GM18520 (cell line): Measurements from ENCODE around the gene SEMA5B.

Source experiments
- ATAC-seq: cut with Tn5 transposase; IDR thresholded peaks from one replicate; pipeline ENCODE4 v1.9.1; 2021; ENCODE audit not compliant: unreplicated experiment

The SEMA5B gene

DNA sequence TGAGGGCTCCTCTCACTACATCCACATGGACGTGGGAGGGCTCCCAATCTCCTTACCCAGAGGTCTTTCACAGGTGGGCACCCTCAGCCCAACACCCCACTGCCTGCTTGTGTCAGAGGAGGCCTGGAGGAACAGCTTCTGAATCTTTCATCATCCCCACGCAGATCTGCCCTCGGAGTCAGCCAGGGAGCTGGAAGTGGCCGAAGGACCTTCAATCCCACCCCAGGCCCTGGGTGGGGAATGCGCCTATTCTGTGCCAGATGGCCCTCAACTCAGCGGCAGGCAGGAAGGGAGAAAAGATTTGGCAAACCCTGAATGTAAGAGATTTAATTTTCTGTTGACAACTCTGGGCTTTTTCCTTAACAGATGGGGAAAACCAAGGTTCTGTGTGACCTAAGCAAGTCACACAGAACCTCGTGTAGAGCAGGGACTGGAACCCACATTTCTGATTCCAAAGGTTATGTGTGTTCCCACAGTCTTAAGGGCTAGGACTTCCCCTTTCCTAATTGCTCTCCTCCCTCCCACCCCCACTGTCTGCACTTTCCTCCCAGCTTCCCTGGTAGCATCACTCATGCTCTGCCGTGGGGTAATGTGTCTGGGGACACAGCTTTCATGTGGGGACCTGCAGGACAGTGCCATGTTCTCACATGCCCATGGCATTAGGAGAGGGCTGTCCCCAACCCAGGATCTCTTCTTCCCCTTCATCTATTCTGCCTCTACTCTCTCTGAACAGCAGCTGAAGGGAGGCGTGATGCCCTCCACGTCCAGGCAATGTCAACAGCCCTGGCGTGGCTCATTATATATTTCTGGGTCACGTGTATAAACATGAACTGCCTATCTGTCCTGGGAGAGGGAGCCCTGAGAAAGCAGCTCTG is 98.1 kb downstream of the SEMA5B start:
- no peak for ATAC-seq

DNA sequence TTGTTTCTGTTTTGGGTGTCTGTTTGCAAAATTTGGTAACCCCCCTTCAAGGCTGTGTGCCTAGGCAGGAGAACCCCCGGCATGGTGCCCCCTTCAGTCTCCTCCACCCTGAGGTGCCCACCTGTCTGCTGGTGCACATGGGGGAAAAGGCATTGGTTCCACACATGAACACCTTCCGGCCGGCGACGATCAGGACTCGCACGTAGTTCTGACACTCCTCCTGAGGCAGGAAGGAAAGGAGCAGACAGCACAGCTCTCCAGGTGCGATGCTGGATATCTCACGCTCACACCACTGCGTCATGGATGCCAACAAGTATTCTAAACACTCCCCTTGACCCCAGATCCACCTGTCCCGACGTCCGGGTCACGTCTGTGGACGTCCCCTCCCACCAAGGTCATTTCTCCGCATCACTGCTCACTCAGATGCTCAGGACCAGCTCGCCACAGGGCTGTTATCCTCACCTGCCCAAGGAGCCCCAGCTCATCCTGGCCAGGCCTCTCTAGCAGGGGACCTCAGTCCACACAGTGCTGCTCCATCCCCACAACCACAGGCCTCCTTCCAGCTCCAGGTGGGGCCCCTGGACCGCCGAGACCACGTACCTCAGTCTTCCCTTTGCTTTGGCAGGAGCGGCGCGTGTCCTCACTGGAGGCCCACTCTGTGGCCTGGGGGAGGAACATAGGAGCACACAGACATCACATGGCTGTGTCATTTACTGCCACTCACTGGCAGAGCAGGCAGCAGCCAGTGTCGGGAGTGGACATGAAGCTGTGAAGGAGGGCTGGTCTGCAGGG is 99.0 kb downstream of the SEMA5B start:
- no peak for ATAC-seq

DNA sequence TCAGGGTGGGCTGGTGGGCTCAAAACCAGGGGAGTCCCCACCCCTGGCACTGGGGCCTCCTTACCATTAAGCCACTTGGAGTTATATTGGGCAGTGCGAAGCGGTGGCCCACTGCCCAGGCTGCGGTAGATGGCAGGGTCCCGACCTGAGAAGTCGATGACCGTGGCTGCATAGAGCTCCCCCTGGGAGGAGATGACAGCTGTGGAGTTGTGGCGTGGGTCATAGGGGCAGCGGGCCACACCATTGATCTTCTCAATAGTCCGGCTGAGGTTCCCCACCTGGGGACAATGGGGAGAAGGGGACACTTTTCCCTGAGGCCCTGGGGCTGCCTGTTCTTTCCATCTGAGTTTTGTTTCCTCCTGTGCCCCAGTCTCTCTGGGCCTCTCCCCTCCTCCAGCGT is 99.8 kb downstream of the SEMA5B start:
- no peak for ATAC-seq

DNA sequence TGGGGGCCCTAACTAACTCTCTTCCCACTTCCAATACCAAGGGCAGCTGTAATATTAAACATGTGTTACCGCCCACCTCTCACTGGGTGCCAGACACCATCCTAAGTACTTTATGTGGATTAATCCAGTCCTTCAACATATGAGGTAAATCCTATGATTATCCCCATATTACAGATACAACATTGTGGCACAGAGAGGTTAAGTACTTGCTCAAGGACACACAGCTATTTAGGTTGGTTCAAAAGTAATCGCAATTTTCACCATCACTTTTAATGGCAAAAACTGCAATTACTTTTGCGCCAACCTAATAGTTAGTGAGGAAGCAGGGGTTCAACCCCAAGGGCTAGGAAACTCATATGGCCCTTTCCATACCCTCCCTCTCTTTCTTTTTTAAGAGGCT is 100.8 kb downstream of the SEMA5B start:
- no peak for ATAC-seq

DNA sequence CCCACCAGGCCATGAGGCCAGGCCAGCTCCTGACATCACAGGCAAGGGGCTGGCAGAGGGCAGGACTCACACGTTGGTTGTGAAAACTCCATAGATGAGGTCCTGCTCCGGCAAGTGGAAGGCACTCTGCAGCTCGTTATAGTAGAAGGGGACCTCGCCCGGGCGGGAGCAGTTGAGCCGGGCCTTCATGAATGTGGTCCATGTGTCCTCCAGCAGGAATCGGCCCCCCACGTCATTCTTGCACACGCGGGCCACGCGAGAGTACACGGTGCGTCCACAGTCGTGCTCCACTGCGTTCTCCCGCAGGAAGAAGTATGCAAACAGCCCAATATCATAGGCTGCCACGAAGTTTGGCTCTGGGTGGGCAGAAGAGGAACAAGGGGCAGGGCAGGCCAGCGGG is 101.2 kb downstream of the SEMA5B start:
- ATAC-seq = no peak

DNA sequence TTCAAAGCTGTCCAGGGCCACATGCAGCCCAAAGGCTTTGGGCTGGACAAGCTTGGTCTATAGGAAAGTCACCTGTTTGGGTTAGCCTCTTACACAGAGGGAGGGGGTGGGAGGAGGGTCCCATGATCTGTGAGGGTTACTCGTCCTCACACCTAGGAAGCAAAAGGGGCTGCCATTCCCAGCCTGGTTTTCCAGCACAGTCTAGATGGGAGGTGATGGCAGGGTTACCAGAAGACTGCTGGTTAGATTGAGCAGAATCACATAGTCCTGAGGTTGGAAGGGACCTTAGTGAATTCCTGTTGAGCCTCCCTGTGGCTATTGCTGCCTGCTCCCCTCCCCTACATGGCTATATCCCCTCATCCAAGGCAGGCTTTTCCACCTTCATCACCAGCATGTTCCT is 101.8 kb downstream of the SEMA5B start:
- ATAC-seq = no peak

DNA sequence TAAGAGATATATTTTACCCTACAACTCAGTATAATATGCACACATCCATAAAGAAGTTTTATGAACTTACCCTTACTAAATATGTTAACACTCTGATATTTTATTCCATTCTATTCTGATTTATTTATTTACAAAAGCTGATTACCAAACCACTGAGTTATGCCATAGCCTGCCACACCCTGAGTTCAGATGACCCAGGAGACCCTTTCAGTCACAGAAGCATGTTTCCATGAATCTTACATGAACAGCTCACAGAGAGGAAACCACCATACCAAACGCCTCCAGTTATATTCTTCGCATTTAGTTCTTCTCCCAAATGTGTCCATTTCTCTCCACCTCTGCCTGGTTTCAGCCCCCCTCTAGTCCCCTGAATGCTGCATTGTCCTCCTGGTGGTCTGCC is 103.5 kb downstream of the SEMA5B start:
- no peak for ATAC-seq

DNA sequence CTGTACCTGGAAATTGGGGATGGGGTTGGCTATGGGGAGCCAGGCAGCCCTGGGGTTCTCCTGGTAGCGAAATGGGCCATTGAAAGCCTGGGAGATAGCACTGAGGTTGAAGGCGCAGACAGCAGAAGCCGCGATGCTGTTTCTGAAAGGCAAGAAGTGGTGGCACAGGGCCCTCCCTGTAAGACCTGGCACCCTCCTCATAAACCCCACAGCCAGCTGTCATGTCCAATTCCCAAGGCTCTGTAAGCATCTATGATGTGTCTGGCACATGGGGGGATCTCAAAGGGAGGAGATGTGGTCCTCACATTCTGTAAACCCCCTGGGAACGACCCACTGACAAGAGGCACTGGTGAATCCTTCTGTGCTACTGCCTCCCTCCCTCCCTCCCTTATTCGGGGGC is 104.0 kb downstream of the SEMA5B start:
- no peak for ATAC-seq

DNA sequence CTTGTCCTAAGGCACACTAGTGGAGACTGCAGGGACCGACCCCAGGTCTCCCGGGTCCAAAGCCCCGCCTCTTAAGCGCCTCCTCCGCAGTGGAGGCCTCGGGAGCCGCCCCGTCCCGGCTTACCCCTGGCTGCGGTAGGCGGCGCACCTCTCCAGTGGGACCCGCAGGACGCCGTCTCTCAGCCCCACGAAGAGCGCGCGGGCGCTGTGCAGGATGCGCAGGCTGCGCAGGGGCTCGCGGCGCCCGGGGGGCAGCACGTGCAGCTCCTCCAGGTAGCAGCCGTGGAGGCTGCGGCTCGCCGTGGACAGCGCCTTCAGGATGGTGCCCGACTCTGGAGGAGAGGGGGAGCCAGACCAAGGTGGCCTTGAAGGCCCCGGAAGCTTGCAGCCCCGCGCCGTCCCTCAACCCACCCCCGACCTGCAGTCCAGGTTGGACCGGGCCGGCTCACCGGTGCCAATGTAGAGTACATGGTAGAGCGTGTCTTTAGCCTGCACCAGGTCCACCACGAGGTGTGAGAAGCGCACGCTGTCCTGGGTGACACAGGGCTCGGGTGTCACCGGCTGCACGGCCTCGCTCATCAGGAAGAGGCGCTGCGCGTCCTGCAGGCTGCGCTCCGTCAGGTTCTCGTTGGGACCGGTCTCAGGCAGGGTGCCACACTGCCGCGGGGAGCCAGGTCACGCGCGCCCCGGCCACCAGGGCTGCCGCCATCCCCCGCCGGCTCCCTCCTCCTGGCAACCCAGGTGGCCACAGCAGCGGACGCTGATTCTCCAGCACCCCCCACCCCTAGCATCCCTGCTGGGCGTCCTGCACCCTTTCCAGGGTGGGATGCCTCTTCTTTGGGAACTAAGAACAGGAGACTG is 105.5 kb downstream of the SEMA5B start:
- ATAC-seq = no peak

DNA sequence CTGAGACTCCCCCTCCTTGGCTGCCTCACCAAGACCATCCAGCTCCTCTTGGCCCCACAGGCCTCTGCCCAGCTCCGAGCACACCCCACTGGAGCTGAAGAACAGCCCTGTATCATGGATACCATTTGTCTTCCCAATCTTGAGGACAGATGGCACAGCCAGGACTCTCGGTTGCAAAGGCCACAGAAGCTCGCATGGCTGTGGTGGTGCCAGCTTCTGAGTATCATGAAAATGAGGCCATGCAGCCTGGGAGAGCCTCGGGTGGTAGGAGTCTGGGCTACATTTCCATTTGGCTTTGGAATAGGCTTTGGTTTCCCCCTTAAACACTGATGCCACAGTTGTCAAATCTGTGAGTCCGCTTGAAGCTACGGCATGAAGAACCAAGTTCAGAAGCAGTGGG is 106.6 kb downstream of the SEMA5B start:
- ATAC-seq = no peak

DNA sequence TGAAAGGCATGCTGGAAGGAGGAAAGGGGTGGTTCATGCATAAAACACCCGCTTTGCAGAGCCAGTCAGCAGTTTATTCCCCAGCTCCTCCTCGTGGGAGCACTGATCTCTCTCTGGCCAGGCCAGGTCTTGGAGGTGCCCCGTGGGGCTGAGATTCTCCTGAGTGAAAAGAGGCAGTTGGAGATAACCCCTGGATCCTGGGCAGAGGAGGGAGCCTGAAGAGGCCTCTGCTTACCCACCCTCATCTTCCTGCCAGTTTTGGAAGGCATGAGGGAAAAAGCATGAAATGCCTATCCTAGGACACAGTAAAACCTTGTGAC is 108.3 kb downstream of the SEMA5B start:
- no peak for ATAC-seq

DNA sequence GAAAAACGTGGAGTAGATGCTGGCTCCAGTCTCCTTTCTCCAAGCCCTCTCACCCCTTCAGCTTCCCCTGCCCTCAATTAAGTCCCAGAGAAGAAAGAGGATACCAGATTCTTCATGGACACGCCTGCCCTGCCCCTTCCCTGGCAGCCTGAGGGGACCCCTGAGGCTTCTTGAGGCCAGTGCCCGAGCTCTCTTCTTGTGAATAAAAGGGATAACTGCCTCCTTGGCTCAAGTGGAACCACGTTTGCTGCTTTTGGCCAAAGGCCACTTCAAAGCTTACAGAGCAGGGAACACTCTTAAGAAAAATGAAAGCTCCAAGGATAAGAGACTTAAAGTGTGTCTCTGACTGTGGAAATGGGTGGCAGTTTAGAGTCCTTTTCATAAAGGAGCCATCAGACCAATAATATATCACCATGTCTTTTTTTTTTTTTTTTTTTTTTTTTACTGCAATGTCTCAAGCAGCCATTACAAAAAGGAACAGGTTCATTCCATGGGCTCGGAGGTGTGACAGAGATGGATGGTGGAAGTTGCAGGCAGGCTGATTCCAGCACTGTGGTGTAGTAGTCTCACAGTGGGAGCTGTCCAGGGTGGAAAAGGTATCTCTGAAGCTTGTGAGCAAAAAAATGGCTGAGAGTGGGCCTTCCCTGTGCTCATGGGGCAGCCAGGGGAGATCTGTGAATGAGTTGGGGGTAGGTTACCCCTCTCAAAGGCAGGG is 108.8 kb downstream of the SEMA5B start:
- no peak for ATAC-seq

DNA sequence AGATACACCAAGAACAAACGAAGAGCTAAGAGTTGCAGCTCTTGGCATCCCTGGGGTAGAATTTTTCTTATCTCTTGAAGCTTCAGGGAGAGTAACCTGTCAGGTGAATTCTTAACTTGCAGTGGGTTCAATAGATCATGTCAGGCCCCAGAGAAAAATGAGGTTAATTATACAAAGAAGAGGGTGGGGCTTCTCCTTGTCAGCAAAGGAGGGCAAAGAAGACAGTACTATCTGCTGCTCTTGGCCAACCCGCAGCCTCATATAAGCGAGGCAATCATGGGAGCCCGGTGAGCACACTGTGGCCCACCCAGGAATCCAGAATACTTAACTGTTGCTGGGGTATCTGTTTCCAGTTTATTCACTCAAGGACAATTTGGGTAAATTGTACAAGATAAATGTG is 110.2 kb downstream of the SEMA5B start:
- no peak for ATAC-seq

DNA sequence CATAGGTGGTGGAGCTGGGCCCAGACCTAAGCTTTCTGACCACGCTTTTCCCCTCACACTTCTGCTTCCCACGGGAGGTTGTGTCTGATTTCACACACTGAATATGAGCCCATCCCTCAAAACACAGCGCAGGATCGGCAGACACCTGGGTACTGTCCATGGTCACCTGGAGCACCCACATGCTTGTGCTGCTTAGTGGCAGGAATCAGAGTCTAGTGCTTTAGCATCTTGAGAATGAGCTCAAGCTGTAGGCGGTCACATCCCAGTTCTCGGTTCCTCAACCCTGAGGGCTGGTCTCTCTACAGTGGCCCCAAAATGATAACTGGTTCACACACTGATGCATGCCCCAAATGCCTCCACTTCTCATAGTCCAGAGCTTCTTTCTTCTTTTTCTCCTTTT is 111.0 kb downstream of the SEMA5B start:
- no peak for ATAC-seq

DNA sequence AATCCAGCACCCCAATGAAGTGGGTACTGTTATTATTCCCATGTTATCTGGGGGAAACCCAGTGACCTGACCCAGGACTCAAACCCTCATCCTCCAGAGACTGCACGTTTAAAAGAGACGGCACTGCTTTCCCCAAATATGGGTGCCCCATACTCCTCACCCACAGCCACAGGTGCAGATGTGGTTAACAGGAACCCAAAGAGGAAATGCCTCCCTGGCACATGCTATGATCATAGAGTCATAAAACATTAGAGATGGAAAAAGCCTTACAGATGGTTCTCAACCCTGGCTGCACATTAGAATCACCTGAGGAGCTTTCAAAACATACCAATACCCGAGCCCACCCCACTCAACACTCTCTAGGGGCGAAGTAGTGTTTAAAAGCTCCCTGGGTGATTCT is 111.5 kb downstream of the SEMA5B start:
- no peak for ATAC-seq

DNA sequence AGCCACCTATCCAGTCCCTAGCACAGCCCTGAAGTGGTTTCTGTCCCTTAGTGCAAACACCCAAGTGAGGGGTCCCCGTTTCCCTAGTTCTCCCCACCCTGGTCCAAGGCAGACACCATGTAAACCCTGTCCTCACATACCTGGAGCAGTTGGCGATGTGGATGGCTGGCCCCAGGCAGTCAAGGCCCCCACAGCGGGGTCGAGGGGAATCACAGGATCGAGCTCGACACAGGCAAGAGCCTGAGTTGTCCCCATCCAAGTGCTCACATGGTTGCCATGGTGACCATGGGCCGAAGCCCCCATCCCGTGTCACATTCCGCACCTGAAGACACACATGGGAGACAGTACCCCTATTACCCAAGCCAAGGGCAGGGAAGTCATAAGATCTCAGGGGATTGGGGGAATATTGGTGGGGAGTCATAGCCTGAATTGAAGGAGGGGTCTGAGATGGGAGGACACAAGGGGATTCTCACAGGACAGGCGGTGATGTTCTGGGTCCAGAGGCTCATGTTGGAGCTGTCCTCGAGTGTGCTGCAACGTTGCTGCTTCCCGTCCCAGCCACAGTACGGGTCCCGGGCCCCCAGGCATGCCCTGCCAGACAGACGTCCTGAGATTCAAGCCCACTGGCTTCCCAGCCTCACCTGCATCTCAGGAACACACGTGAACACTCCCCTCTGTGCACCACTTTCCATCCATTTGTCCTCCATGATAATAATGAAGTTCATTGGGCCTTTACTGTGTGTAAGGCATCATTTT is 112.1 kb downstream of the SEMA5B start:
- ATAC-seq = no peak

DNA sequence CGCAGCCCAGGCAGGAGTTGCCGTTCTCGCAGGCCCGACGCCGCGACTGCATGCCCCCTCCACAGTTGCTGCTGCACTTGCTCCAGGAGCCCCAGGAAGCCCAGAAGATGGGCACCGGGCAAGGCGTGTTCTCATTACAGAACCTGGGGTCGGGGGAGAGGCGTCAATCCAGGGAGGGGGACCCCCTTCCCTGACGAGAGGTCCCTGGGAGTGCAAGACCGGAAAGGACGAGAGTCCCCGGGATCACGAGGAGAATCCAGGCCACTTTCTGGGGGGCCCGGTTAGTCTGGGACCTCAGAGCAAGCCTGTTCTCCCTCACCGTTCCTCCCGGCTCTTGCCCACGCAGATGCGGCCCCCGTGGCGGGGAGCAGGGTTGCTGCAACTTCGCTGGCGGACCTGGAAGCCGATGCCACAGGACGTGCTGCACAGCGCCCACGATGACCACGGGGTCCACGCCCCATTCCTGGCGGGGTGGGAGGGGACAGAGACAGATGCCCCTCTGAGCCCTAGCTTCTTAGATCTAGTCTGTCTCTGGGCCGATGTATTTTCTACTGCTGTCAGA is 113.9 kb downstream of the SEMA5B start:
- ATAC-seq = no peak

DNA sequence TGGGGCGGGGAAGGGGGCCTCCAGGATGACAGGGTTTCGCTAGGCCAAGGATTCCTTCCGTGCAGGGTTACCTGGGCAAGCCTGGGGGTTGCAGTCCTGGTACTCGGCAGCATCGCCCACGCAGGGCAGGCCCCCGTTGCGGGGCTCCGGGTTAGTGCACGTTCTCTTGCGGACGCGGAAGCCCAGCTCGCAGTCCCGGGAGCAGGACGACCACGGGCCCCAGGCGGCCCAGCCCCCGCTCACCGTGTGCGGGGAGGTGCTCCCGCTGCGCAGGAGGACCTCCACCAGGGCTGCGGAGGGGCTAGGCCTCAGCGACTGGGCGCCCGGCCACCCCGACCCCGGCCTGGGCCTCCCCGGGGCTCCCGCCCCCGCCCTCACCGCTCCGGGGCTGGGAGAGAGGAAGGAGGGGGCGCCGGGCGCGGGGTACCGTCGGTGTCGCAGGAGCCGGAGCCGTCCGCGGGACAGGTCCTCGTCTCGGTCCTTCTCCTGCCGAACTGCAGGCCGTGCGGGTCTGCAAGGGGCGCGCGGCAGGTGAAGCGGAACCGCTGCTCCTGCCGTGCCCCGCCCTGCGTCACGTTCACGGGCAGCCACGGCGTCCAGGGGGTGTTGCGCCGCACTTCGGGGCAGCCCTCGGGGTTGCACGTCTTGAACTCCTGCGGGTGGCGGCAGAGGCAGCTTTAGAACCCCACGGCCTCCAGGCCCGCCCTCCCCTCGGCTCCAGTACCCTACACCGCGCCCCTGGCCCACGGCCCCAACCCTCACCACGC is 114.6 kb downstream of the SEMA5B start:
- ATAC-seq = no peak

DNA sequence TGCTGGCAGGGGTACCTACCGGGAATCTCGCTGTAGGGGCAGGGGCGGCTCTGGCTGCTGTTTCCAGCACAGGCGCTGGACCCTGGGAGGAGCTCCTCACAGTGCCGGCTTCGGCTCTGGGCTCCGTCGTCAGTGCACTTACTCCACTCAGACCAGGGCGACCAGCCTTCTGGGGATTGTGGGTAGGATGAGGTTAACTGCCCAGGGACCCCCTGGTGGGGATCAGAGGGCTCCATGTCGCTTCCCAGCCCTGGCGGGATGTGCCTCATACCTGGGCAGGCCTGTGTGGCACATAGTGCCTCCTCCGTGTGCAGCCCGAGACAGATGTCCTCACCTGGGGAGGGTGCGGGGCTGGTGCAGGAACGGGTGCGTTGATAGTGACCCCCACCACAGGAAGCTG is 115.7 kb downstream of the SEMA5B start:
- ATAC-seq = no peak
